ENCODE measurements around the gene WWC1.

WWC1 gene

DNA sequence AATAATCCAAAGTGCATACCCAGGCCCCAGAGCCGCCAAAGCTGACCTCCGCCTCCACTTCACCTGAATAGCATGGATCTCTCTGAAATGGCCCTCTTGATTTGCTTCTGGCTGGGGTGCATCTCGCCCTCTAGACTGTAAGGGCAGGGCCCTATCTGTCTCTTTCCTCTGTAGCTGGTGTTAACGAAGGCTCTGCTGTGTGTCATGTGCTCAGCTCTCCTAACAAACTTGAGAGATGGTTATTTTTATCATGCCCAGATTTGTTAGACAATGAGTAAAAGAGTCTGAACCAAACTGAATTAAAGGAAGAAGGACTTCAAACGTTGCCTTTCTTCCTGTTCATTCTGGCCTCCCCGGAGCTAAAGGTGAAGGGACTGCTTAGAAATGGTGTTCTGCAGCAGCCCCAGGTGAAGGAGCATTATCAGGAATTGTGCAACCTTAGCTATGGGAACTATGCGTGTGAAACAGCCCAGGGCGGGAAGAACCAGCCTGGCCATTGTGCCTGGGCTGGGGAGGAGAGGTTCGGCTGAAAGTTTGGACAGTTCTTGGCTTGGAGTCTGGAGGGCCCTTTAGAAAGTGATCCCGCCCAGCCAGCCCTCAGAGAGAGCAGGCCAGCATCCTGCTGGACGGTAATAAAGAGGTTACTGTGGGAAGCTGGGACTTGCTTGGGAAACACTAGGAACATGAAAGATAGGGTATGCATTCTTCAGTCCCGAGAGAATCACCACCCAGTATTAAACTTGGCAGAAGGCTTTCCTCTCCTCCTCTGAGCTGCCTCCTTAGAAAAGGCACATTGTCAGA, 73.5 kb downstream of the WWC1 start:
- DNase-seq (ENCODE audit: low read depth) = no peak

DNA sequence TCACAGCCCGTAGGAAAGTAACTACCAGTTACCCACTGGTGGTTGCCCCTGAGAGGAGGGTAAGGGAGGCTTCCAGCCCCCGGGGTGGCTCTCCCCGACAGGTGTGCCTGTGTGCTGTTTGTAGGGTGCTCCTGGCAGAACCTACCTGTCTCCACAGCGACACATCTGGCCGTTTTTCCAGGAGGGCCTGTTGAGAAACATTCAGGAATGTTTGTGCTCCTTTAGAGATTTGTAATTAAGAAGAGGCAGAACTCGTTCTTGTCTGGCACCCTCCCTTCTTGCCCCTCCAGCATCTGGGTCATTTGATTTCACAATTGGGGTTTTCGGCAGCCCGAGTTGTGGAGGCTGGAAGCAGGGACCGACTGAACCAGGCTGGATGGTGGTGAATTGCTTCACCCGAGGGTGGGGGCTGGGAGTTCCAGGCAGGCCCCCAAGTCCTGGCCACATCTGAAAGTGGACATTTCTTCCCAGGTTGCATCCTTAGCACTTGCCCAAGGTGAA, 74.2 kb downstream of the WWC1 start:
- DNase-seq (ENCODE audit: low read depth) = no peak

DNA sequence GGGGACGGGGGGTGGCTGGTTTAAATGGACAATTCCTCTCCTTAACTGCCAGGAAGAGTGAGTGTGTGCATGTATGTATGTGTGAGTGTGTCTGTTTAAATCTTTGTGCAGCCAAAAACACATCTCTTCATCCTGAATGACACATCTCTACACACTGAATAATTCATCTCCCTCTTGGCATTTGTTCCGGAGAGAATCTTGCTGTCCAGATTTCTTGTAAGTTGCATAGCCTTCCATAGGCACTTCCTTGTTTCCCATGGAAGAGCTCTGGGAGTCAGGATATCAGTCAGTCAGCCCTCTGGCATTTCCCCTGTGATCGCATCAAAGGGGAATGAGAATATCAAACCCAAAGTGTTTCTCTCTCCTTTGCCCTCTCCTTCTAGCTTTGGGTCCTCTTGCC, 74.7 kb downstream of the WWC1 start:
- no peak for DNase-seq (ENCODE audit: low read depth)

DNA sequence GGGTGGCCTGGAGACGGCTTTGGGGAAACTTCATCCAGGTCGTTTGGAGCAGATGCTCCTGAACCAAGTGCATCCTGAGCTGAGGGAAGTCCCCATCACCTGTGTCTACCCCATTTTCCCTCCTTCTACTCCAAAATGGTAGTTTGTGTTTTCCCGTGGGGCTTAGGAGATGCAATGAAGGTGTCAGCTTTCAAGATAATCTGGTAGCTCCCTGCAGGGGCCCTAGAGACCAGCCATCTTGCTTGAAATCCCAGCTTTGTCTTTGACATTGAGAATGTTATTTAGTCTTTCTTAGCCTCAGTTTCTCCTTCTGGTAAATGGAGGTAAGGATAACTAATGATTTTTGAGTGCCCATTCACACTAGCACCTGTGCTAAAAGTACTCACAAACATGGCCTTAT, 77.4 kb downstream of the WWC1 start:
- no peak for DNase-seq (ENCODE audit: low read depth)

DNA sequence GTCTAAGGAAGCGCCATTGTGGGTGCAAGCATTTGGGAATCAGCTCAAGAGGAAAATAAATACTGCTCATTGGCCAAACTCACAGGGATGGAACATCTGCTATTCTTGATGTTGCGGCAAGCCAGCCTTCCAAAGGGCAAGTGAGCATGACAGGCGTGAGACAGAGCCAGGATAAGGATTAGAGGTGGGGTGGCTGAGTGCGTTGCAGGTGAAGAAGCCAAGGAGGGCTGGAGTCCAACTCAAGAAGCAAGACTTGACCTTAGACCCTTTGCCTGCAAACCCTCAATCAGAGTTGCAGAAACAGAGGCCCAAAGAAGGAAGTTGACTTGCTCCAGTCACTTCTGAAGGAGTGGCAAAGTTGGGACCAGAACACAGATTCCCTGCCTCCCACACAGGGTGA, 79.4 kb downstream of the WWC1 start:
- DNase-seq (ENCODE audit: low read depth) = no peak

DNA sequence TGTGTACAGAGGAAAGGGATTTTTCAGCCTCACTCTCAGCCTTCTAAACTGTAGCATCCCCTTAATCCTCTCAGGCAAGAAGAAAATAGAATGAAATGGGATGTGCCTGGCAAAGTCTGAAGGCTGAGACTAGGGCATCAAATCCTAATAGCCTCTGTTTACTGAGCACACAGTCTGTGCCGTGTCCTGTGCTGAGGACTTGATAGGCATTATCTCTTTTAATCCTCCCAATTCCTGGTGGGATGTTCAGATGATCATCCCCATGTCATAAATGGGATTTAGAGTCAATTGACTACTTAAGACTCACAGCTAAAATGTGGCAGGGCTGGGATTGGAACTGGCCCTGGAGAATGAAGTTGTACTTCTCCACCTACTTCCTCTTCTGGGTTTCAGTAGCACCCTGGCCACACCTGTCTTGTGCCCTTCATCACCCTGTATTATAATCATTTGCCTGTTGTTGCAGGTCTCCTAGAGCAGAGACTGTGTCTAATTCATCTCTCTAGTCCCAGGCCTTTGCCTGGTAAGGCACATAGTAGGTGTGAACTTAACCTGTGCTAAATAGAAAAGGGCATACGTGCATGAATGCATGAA, 81.0 kb downstream of the WWC1 start:
- DNase-seq (ENCODE audit: low read depth) = no peak

DNA sequence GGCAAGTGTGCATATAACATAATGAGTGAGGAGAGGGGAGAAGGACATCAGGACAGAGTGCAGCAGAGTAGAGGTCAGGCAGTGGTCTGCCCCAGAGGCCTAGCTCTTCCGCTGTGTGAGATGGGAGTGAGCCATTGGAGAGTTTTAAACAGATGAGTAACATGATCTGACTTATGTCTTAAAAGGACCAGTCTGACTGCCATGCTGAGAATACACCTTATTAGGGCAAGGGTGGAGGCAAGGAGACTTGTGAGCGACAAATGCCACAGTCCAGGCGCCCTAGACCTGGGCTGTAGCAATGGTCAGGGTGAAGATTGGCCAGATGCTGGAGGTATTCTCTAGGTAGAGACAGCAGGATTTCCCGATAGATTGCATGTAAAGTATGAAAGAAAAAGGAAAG, 83.1 kb downstream of the WWC1 start:
- DNase-seq (ENCODE audit: low read depth) = no peak

DNA sequence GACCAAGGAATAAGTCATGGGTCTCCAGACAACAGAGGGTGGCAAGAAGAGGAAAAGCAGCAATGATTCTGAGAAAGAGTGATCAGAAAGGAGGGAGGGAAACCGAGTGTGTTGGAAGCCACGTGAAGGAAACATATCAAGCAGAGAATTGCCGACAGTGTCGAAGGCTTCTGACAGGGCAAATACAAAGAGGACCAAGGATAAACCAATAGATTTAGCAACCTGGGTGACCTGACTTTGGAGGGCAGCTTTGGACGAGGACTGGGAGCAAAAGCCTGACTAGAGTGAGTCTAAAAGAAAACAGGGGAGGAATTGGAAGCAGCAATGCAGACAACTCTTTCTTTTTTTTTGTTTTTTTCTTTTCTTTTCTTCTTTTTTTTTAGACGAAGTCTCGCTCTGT, 83.8 kb downstream of the WWC1 start:
- DNase-seq (ENCODE audit: low read depth) = no peak

DNA sequence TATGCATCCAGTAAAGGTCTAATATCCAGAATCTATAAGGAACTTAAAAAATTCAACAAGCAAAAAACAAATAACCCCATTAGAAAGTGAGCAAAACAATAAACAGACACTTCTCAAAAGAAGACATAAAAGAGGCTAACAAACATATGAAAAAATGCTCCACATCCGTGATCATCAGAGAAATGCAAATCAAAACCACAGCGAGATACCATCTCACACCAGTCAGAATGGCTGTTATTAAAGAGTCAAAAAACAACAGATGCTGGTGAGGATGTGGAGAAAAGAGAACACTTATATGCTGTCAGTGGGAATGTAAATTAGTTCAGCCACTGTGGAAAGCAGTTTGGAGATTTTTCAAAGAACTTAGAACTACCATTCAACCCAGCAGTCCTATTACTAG, 86.1 kb downstream of the WWC1 start:
- DNase-seq (ENCODE audit: low read depth) = no peak

DNA sequence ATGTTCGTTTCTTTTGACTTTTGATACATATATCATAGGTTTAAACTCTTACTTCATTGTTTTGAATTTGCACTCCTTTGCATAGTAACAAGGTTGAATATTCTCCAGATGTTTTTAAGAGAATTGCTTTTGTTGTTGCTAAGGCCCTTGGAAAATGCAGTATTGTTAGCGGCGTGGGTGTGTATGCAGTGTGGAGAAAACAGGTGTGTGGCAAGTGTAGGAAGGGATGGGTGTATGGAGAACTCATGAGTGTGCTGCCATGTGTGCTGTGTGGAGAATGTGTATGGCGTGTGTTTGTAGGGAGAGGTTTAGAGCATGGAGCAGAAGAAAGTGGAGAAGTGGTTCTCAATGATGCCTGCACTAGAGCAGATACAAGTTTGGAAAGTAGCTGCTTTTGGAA, 87.3 kb downstream of the WWC1 start:
- no peak for DNase-seq (ENCODE audit: low read depth)

DNA sequence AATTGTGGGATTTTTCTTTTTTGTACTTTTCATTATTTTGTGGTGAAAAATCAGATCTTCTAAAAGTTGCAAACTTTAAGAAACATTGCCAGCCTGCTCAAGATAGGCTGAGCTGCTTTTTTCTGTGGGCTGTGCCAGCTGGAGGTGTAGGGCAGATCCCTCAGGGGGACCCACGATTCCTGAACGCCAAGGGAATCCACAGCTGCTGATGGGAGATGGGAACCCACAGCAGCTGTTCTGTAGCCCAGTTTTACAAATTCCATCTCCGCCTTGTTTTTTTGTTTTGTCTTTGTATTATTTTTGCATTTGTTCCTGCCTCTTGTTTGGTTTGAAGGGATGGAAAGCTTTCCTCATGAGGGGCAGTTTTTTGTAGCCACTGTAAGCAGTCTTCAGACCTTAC, 91.0 kb downstream of the WWC1 start:
- no peak for DNase-seq (ENCODE audit: low read depth)

DNA sequence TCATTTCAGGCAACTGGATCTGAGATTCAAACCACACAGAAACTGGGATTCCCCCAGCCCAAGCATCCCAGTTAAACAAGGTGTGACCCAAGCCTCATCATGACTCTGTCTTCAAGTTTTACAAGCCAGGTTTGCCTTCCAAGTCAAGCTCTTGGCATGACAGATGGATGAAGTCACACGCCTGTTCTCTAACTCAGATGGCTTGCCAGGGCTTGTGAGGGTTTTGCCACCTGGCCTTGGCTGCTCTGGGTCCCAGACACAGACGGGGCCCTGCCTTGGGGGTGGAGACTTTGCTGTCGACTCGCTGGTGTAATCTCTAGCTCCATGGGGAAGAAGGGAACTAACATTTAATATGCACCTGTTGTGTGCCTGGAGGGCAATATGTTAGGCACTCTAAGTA, 99.0 kb downstream of the WWC1 start:
- DNase-seq (ENCODE audit: low read depth) = no peak

DNA sequence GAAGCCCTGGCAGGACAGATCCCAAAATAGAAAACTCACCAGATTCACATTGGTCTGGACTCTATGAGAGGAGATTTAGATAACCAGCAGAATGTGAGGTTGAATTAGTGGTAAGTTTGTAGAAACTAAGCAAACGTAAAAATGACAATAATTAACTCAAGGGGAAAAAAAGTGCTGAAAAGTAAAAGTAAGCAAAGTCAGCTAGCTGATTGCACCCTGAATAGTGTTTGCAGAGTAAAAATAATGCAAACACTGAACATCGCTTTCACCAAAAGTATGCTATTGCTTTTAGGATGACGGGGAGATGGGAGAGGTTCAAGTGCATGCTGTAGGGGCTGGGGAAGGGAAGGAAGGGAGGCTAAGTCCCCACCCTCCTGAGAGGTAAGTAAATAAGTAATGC, 102.3 kb downstream of the WWC1 start:
- DNase-seq (ENCODE audit: low read depth) = no peak

DNA sequence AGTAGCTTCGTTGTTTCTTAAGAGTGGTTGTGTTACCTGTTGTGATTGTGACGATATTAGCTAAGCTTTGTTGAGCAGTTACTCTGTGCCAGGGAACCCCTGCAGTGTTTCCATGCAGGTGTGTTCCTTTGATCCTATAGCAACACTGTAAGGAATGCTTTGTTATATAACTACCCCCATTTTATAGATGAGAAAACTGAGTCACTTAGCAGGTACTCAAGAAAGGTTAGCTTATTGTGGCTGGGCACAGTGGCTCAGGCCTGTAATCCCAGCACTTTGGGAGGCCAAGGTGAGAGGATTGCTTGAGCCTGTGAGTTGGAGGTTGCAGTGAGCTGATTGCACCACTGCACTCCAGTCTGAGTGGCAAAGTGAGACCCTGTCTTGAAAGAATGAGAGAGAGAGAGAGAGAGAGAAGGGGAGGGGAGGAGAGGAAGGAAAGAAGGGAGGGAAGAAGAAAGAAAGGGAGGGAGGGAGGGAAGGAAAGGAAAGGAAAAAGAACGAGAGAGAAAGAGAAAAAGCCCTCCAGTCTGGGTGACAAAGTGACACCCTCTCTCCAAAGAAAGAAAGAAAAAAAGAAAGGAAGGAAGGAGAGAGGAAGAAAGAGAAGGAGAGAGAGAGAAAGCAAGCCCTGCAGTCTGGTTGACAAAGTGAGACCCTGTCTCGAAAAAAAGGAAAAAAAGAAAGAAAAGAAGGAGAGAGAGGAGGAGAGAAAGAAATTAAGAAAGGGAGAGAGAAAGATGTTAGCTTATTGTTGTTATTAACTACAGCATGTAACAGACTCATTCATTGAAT, 109.2 kb downstream of the WWC1 start:
- no peak for DNase-seq (ENCODE audit: low read depth)

DNA sequence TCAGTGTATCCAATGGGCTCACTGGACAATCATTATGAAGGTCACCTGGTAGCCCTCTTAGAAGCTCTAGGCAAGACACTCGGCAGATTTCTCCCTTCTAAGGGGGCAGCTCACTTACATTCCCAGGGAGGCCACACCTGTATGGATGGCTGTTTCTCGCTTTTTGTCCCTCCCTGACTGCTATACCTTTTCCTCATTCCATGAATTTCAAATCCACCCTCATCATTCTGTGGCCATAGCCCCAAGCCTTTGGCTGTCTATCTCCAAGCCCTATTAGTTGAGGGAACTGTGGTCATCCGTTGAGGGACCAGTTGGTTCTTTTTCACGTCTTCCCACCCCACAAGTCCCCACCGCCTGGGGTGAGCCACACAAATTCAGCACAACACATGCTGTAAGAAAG, 109.8 kb downstream of the WWC1 start:
- no peak for DNase-seq (ENCODE audit: low read depth)

DNA sequence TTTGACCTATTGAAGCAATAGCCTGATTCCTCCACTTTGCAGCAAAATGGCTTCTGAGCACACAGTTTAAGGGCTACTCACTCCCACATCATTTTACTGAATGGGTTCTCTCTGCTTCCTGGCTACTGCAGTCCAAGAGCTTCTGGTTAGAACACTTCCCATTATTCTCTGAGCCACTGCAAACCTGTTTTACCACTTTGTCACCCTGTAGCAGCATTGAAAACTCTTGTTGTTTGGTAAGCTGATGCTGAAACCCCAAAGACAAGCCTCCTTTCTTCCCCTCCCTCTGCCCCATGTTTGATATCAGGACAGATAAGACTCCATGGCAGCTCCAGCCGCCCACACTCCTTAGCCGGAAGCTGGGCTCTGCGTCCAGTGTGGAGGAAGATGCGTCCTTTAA, 110.4 kb downstream of the WWC1 start:
- DNase-seq (ENCODE audit: low read depth) = no peak

DNA sequence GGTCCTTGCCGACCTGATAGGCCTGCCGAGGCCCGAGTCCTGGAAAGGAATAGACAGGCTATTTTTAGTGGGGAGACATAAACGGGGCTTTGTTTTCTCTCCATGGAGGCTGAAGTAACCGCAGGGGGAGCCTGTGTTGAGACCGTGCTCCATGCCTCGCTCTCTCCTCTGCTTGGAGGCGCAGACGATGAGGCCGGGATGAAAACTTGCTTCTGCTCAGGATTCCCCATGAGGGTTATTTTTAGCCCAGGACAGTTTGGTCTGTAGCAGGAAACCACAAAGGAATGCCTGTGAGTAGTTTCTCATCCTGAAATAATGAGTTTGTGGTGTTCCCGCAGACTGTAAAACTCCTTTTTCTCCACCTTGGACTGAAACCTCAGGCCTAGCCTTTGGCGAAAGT, 112.9 kb downstream of the WWC1 start:
- no peak for DNase-seq (ENCODE audit: low read depth)

DNA sequence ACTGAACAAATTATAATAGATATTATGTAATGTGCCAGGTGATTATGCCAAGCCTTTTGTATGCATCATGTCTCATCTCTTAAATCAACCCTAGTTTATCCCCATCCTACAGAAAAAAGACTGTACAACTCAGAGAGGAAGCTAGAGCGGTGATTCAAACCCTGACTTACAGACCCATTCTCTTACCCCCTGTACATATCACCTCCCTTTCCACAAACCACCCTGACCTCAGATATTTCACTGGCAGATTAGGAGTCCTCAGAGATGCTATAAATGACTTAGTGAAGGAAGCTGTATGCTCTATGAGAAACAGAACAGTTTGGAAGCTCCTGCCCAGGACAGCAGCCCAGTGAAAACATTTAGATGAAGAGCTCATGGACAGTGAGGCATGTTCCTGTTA, 115.8 kb downstream of the WWC1 start:
- no peak for DNase-seq (ENCODE audit: low read depth)

DNA sequence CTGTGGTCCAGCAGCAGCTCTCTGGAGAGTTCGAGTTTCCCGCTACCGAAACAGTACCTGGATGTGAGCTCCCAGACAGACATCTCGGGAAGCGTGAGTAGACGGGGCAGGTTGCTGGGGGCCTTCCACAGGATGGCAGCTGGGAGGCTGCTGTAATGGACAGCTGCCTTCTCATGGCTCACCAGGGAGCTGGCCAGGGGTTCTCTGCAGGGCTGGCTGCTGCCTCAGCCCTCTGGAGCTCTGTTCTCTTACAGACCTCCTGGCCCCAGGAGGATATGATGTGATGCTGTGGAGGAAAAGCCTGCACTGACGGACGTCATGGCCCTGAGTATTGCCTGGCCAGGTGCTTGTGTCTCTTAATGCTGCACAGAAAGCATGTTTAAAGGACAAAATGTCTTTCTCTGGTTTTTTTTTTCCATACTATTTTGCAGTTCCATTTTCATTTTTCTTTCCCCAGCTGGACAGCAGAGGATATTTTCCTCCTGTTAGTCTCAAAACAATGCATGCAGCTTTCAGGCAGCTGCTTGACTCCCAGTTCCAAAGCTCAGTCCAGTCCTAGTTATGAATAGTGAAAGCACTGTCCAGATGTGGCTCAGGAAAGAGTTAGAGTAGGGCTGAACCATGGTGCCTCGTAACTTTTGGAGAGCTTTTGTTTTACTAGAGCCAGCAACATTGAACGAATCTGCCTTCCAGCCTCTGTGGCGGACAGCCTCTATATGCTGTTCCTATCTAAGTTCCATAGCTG, 117.3 kb downstream of the WWC1 start:
- DNase-seq (ENCODE audit: low read depth) = no peak

DNA sequence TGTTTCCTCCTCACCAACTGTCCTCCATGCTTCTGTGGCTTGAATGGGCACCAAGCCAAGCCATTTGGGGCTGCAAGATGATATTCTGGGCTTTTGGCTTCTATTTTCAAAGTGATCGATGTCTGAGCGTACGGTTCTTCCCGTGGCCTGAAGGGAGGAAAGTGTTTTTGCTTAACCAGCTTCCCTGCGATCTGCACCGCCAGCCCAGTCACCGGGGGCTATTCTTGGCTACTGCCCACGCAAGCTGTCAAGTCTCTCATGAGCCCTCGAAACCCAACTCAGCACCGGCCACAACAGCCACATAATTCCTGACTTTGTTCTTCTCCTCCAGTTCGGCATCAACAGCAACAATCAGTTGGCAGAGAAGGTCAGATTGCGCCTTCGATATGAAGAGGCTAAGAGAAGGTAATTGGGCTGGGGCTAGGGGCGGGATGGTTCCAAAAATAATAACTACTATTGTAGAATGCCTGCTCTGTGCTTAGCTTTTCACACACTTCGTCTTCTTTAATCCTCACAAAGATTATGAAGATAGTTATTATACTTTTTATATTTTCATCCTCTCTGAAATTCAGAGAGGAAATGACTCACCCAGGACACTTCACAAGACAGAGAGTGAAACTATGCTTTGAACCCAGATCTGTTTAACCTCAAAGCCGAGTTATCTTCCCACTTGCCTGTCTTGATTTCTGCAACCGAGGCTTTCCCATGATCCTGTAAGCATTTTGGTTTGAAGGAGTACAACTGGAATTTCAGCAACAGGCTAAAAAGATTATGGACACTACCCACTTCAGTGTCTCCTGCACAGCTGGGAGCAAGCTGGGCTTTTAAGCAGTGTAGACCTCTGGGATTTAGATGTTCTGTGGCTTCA, 118.4 kb downstream of the WWC1 start:
- peak; percentile 16 for DNase-seq (ENCODE audit: low read depth)

DNA sequence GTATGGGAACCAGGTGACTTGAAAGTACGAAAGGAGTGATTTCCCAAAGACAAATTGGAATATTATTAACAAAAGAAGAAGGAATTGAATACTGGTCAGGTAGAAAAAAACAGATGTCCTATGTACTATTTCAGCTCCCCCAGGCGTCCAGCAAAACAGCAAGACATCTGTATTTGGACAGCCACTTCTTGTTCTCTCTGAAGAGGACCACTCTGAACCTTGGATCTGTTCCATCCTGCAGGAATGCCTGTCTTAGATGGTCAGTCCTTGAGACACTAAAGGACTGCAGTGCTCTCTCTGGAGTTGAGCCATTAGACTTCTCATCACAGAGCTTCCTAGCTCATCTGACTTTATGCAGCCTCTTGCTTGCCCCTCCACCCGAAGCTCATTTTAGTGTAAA, 120.4 kb downstream of the WWC1 start:
- no peak for DNase-seq (ENCODE audit: low read depth)
